22Rv1 (cell line): ENCODE data around the gene SMYD3.

ENCODE experiments used
- H3K27ac ChIP-seq: fragments of 450-650 bp; 2 replicates; pipeline ENCODE4 v1.5.1; 2017
- CTCF ChIP-seq: fragments of 450-650 bp; IDR thresholded peaks from 2 replicates; pipeline ENCODE4 v1.5.1; 2017; ENCODE audit warnings: mild to moderate bottlenecking
- ZFX ChIP-seq: fragments of 450-650 bp; IDR thresholded peaks from 2 replicates; pipeline ENCODE4 v1.6.1; 2017; ENCODE audit warnings: antibody characterized with exemption, borderline replicate concordance

SMYD3 gene

GRCh38 chr1:245898581-245898980, 608.5 kb downstream of the SMYD3 start:
- no peak overlapping the region for H3K27ac ChIP-seq
- TF ChIP-seq CTCF, result no peak
- TF ChIP-seq ZFX, result no peak

DNA sequence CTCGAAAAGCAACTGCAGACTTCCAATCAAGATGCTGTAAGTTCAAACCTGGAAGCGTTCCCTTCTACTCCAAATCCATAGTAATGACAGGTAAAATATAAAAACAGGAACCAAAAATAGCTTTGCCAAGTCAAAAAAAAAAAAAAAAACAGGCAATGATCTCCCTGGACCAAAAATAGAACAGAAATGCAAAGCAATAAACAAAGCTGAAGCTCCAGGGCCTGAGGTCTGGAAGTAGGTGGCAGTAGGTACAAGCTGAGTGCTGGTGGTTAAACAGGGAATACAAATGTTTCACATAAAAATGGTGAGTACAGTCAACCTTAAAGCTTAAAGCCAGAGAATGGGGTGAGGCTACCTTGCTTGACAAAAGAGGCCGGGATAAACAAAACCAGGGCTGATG, 610.8 kb downstream of the SMYD3 start:
- no peak overlapping the region for H3K27ac ChIP-seq
- TF ChIP-seq CTCF (no peak), ZFX (no peak)

DNA sequence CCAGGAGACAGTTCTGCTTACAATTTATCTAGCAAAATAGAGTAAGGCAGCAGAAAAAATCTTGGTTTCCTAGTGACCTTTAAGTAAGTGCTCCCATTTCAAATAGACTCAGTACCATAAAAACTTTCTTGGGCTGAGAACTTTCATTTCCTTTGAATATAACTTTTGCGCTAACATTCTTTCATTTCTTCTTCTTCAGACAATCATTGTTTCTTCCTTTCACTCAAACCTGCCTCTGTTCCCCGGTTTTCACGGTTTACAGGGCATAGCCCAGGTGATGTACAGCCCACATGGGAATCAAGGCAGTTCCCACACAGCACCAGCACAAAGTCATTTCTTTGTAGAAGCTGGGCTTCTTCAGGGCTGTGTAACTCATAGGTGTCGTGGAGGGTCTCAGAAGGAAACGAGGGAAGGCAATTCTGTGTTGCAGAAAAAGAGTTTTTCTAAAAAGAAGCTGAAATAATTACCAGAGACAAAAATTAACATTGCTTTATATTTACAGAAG, 611.6 kb downstream of the SMYD3 start:
- no peak for TF ChIP-seq CTCF
- no peak for TF ChIP-seq ZFX
- H3K27ac ChIP-seq, result no peak overlapping the region

GRCh38 chr1:245894843-245895242, 612.2 kb downstream of the SMYD3 start:
- no peak overlapping the region for H3K27ac ChIP-seq
- TF ChIP-seq ZFX (no peak), CTCF (no peak)

- TF ChIP-seq ZFX (no peak), CTCF (no peak)
- no peak overlapping the region for H3K27ac ChIP-seq
Observed at GRCh38 chr1:245893025-245893424, 614.1 kb downstream of the SMYD3 start.

DNA sequence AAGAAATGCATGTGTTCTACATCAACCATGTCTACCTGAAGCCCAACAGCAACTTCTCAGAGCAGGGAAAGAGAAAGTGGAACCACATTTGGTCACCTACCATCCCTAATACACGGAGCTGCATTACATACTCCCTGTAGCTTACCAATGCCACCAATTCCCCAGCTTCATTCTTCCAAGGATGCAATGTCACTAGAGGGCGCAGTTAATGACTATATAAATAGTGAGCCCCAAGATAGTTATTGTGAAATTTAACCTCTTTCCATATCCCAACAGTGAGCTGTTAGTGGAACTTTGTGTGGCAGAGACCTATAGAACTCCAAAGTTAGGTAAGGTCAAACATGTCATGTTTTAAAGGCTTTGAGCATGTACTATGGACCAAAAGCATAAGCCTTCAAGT, 618.3 kb downstream of the SMYD3 start:
- TF ChIP-seq CTCF (peak; percentile 44), ZFX (no peak)
- H3K27ac ChIP-seq, result no peak overlapping the region

DNA sequence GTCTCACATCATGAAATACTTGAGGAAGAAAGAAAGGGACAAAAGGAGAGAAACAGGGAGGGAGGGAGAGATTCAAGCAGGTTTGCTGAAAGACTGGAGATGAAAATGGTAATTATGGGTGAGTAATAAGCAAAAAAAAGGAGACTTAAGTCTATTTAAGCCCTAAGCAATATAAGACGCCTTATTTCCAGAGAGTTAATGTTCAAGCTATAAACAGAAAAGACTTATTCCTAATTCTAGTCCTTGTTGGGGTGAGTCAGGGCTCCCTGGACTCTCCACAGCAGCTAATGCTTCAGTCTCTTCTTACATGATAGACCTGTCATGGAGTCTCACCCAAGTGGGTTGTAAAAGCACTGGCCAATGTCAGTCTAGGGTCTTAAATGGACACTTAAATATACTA, 619.2 kb downstream of the SMYD3 start:
- TF ChIP-seq ZFX (no peak), CTCF (no peak)
- no peak overlapping the region for H3K27ac ChIP-seq
